ENCODE results near the gene XK.
"Not testable (repeated sequence)": the region's sequence is repeated elsewhere in the genome, so short reads cannot be mapped to it uniquely, and the experiment has no call there.

Gene XK

GRCh38 chrX:37685381-37686359 lies at the start of gene XK:
Gene XK (plus strand): TSS chrX:37685791. CDS start chrX:37685962, 171 bp downstream.
- H3K27me3 ChIP-seq (ENCODE audit: control insufficient read depth, insufficient read depth, low read length), result peaks cover 30% of the 10 kb centered on the region
- no peaks in the 10 kb centered on the region for H3K9me3 ChIP-seq (ENCODE audit: control insufficient read depth, insufficient read depth, low read length)
- H3K4me3 ChIP-seq (ENCODE audit: low read depth, low read length), result peak within 1 kb of the TSS; percentile 53
- H3K4me1 ChIP-seq (ENCODE audit: control insufficient read depth, insufficient read depth, low read length), result peaks cover 18% of the 10 kb centered on the region
- H3K36me3 ChIP-seq (ENCODE audit: control insufficient read depth, insufficient read depth, low read length), result no peaks in the 10 kb centered on the region
- H3K27ac ChIP-seq (ENCODE audit: low read depth, low read length), result peak within 1 kb of the TSS; percentile 46
- peak within 1 kb of the TSS; percentile 67 for H3K9ac ChIP-seq (ENCODE audit: low read depth, low read length)

GRCh38 chrX:37638047-37638446 lies 47.5 kb upstream of the XK start:
- Histone ChIP-seq H3K9ac (ENCODE audit: low read depth, low read length) (no peak overlapping the region), H3K4me1 (ENCODE audit: control insufficient read depth, insufficient read depth, low read length) (0 out of 2 replicates have a peak, but pooled peaks cover 4% of the 10 kb centered on the region), H3K9me3 (ENCODE audit: control insufficient read depth, insufficient read depth, low read length) (peaks cover 19% of the 10 kb centered on the region; the same call in 1 of the 2 replicates)

GRCh38 chrX:37640142-37640541 lies 45.4 kb upstream of the XK start:
- Histone ChIP-seq H3K27ac (ENCODE audit: low read depth, low read length) (no peak overlapping the region), H3K9ac (ENCODE audit: low read depth, low read length) (no peak overlapping the region), H3K36me3 (ENCODE audit: control insufficient read depth, insufficient read depth, low read length) (no peaks in the 10 kb centered on the region), H3K9me3 (ENCODE audit: control insufficient read depth, insufficient read depth, low read length) (peaks cover 10% of the 10 kb centered on the region; the same call in 1 of the 2 replicates), H3K4me3 (ENCODE audit: low read depth, low read length) (no peak overlapping the region), H3K4me1 (ENCODE audit: control insufficient read depth, insufficient read depth, low read length) (0 out of 2 replicates have a peak, but pooled peaks cover 6% of the 10 kb centered on the region), H3K27me3 (ENCODE audit: control insufficient read depth, insufficient read depth, low read length) (no peaks in the 10 kb centered on the region)

More at GRCh38 chrX:37638047-37638446, 47.5 kb upstream of the XK start:
- no peak overlapping the region for H3K4me3 ChIP-seq (ENCODE audit: low read depth, low read length)
- no peaks in the 10 kb centered on the region for H3K27me3 ChIP-seq (ENCODE audit: control insufficient read depth, insufficient read depth, low read length)
- no peaks in the 10 kb centered on the region for H3K36me3 ChIP-seq (ENCODE audit: control insufficient read depth, insufficient read depth, low read length)
- H3K27ac ChIP-seq (ENCODE audit: low read depth, low read length), result no peak overlapping the region

GRCh38 chrX:37641859-37642258 lies 43.7 kb upstream of the XK start:
- no peak overlapping the region for H3K27ac ChIP-seq (ENCODE audit: low read depth, low read length)

GRCh38 chrX:37644381-37645305 lies 40.9 kb upstream of the XK start:
- H3K4me1 ChIP-seq (ENCODE audit: control insufficient read depth, insufficient read depth, low read length), result 0 out of 2 replicates have a peak, but pooled peaks cover 8% of the 10 kb centered on the region
- H3K27me3 ChIP-seq (ENCODE audit: control insufficient read depth, insufficient read depth, low read length), result no peaks in the 10 kb centered on the region
- no peaks in the 10 kb centered on the region for H3K9me3 ChIP-seq (ENCODE audit: control insufficient read depth, insufficient read depth, low read length)
- H3K36me3 ChIP-seq (ENCODE audit: control insufficient read depth, insufficient read depth, low read length), result no peaks in the 10 kb centered on the region
- H3K9ac ChIP-seq (ENCODE audit: low read depth, low read length), result no peak overlapping the region
- no peak overlapping the region for H3K4me3 ChIP-seq (ENCODE audit: low read depth, low read length)
- H3K27ac ChIP-seq (ENCODE audit: low read depth, low read length), result no peak overlapping the region

More at GRCh38 chrX:37641859-37642258, 43.7 kb upstream of the XK start:
- Histone ChIP-seq H3K27me3 (ENCODE audit: control insufficient read depth, insufficient read depth, low read length) (no peaks in the 10 kb centered on the region), H3K4me3 (ENCODE audit: low read depth, low read length) (no peak overlapping the region), H3K9ac (ENCODE audit: low read depth, low read length) (no peak overlapping the region), H3K36me3 (ENCODE audit: control insufficient read depth, insufficient read depth, low read length) (no peaks in the 10 kb centered on the region), H3K4me1 (ENCODE audit: control insufficient read depth, insufficient read depth, low read length) (0 out of 2 replicates have a peak, but pooled peaks cover 8% of the 10 kb centered on the region), H3K9me3 (ENCODE audit: control insufficient read depth, insufficient read depth, low read length) (no peaks in the 10 kb centered on the region)

GRCh38 chrX:37646254-37646653 lies 39.3 kb upstream of the XK start:
- no peak overlapping the region for H3K27ac ChIP-seq (ENCODE audit: low read depth, low read length)
- no peak overlapping the region for H3K4me3 ChIP-seq (ENCODE audit: low read depth, low read length)
- no peak overlapping the region for H3K9ac ChIP-seq (ENCODE audit: low read depth, low read length)

GRCh38 chrX:37650879-37651278 lies 34.7 kb upstream of the XK start:
- H3K4me3 ChIP-seq (ENCODE audit: low read depth, low read length); H3K27ac ChIP-seq (ENCODE audit: low read depth, low read length); H3K36me3 ChIP-seq (ENCODE audit: control insufficient read depth, insufficient read depth, low read length); H3K9ac ChIP-seq (ENCODE audit: low read depth, low read length); H3K9me3 ChIP-seq (ENCODE audit: control insufficient read depth, insufficient read depth, low read length); H3K27me3 ChIP-seq (ENCODE audit: control insufficient read depth, insufficient read depth, low read length): not testable (repeated sequence)
- H3K4me1 ChIP-seq (ENCODE audit: control insufficient read depth, insufficient read depth, low read length), result peaks cover 12% of the 10 kb centered on the region

More at GRCh38 chrX:37646254-37646653, 39.3 kb upstream of the XK start:
- H3K27me3 ChIP-seq (ENCODE audit: control insufficient read depth, insufficient read depth, low read length), result no peaks in the 10 kb centered on the region
- no peaks in the 10 kb centered on the region for H3K36me3 ChIP-seq (ENCODE audit: control insufficient read depth, insufficient read depth, low read length)
- no peaks in the 10 kb centered on the region for H3K9me3 ChIP-seq (ENCODE audit: control insufficient read depth, insufficient read depth, low read length)
- H3K4me1 ChIP-seq (ENCODE audit: control insufficient read depth, insufficient read depth, low read length), result 0 out of 2 replicates have a peak, but pooled peaks cover 3% of the 10 kb centered on the region

GRCh38 chrX:37651921-37652452 lies 33.6 kb upstream of the XK start:
- Histone ChIP-seq H3K9me3 (ENCODE audit: control insufficient read depth, insufficient read depth, low read length) (no peaks in the 10 kb centered on the region), H3K4me1 (ENCODE audit: control insufficient read depth, insufficient read depth, low read length) (peaks cover 12% of the 10 kb centered on the region), H3K27me3 (ENCODE audit: control insufficient read depth, insufficient read depth, low read length) (no peaks in the 10 kb centered on the region), H3K4me3 (ENCODE audit: low read depth, low read length) (no peak overlapping the region), H3K9ac (ENCODE audit: low read depth, low read length) (no peak overlapping the region), H3K36me3 (ENCODE audit: control insufficient read depth, insufficient read depth, low read length) (no peaks in the 10 kb centered on the region), H3K27ac (ENCODE audit: low read depth, low read length) (no peak overlapping the region)

GRCh38 chrX:37652589-37653231 lies 32.9 kb upstream of the XK start:
- Histone ChIP-seq H3K9ac (ENCODE audit: low read depth, low read length) (no peak overlapping the region), H3K36me3 (ENCODE audit: control insufficient read depth, insufficient read depth, low read length) (no peaks in the 10 kb centered on the region), H3K27me3 (ENCODE audit: control insufficient read depth, insufficient read depth, low read length) (no peaks in the 10 kb centered on the region), H3K4me1 (ENCODE audit: control insufficient read depth, insufficient read depth, low read length) (peaks cover 12% of the 10 kb centered on the region), H3K9me3 (ENCODE audit: control insufficient read depth, insufficient read depth, low read length) (no peaks in the 10 kb centered on the region), H3K4me3 (ENCODE audit: low read depth, low read length) (no peak overlapping the region), H3K27ac (ENCODE audit: low read depth, low read length) (no peak overlapping the region)

Data from HUES48 (cell line).